ENCODE data around the gene UBE2M.
"Not testable (repeated sequence)": the region's sequence is repeated elsewhere in the genome, so short reads cannot be mapped to it uniquely, and the experiment has no call there.

Gene UBE2M

DNA sequence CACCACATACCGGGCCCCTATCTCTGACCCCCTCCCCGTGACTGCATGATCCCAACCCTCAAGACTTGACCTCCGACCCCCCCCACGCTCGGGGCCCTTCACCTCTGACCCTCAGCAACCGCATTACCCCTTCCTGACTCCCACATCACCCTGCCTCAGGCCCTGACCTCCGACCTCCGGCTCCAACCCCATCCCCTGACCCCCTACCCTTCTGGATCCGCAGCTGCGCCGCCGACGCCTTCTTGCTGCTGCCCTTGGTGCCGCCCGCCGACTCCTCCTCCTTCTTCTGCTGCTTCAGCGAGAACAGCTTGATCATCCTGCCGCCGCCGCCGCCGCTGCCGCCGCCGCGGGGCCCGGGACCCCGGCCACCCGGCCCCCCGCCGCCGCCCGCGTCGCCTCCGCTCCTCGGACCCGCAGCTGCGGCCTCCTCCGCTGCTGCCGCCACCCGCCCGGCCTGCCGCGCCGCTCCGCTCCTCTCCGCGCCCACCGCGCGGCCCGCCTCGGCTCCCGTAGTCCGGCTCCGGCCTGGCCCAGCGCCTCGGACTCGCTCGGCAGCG is at the start of gene UBE2M:
Gene UBE2M, minus strand, starts transcription at position 546 of the 557 bp plus-strand sequence. Its CDS starts 230 bp downstream, at position 316.
- TF ChIP-seq ZFX (IDR thresholded peaks at IDR 0.05; ENCODE audit: borderline replicate concordance) = no peak
- TF ChIP-seq, protein P1, sequence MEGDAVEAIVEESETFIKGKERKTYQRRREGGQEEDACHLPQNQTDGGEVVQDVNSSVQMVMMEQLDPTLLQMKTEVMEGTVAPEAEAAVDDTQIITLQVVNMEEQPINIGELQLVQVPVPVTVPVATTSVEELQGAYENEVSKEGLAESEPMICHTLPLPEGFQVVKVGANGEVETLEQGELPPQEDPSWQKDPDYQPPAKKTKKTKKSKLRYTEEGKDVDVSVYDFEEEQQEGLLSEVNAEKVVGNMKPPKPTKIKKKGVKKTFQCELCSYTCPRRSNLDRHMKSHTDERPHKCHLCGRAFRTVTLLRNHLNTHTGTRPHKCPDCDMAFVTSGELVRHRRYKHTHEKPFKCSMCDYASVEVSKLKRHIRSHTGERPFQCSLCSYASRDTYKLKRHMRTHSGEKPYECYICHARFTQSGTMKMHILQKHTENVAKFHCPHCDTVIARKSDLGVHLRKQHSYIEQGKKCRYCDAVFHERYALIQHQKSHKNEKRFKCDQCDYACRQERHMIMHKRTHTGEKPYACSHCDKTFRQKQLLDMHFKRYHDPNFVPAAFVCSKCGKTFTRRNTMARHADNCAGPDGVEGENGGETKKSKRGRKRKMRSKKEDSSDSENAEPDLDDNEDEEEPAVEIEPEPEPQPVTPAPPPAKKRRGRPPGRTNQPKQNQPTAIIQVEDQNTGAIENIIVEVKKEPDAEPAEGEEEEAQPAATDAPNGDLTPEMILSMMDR (IDR thresholded peaks at IDR 0.05) = no peak

DNA sequence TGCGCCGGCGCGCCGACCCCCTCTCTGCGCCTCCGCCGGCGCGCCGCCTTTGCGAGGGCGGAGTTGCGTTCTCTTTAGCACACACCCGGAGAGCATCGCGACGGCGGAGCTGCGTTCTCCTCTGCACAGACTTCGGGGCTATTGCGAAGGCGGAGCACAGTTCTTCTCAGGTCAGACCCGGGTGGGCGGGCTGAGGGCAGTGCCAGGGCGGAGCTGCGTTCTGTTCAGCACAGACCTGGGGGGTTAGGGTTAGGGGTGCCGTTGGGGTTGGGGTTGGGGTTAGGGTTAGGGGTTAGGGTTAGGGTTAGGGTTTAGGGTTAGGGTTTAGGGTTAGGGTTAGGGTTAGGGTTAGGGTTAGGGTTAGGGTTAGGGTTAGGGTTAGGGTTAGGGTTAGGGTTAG is 48.8 kb upstream of the UBE2M start:
- H3K27ac ChIP-seq = not testable (repeated sequence)

More for the DNA sequence above, at the start of gene UBE2M:
- H3K27ac ChIP-seq = peak within 1 kb of the TSS; percentile 99

DNA sequence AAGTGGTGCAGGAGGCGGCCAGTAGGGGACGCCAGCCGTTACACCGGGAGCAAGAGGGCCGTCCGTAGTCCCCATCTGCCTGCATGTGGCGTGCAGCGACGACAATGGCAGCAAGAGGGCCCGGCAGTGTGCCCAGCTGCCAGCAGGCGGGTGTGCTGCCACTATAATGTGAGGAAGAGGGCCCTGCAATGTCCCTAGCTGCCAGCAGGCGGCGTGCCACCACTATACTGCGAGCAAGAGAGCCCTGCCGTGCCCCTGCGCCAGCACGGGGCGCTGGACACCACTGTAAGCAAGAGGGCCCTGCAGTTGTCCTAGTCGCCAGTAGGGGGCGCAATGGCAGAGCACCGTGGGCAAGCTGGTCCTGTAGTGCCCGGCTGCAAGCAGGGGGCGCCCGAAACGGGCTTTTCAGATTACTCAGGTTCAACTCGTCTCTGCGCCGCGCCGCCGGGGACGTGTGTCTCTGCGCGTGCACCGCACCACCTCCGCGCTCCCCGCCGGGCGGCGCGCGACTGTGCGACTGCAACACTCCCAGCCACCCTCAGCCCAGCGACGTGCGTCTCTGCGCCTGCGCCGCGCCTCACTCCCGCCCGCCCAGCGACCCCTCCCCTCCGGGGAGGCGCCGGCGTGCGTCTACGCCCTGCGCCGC is 48.0 kb upstream of the UBE2M start:
- H3K27ac ChIP-seq = not testable (repeated sequence)
- TF ChIP-seq, protein P1 (IDR thresholded peaks at IDR 0.05) = peak; percentile 54

DNA sequence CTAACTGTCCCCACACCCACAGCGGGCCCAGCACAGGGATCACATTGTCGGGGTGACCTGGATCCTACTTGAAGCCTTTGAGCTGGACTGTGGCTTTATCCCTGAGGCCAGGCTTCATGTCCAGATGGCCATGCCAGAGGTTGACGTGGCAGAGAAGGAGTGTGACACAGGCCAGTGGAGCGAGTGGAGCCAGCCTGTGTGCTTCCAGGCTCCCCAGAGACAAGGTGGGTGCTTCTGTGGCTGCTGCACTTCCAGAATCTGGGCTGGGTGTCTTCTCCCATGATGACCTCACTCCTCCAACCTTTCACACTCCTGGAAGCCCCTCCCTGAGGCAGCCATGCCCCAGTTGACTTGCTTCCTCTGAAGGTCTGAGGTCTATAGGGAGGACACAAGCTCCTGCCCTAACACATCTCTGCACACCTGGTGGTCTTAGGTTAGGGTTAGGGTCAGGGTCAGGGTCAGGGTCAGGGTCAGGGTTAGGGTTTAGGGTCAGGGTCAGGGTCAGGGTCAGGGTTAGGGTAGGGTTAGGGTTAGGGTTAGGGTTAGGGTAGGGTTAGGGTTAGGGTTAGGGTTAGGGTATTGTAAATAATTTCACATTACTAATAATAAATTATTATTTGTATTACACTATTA is 27.8 kb upstream of the UBE2M start:
- no peak for TF ChIP-seq ZFX (IDR thresholded peaks at IDR 0.05; ENCODE audit: borderline replicate concordance)
- TF ChIP-seq, protein P1 (IDR thresholded peaks at IDR 0.05) = no peak
- H3K27ac ChIP-seq = no peak overlapping the region

DNA sequence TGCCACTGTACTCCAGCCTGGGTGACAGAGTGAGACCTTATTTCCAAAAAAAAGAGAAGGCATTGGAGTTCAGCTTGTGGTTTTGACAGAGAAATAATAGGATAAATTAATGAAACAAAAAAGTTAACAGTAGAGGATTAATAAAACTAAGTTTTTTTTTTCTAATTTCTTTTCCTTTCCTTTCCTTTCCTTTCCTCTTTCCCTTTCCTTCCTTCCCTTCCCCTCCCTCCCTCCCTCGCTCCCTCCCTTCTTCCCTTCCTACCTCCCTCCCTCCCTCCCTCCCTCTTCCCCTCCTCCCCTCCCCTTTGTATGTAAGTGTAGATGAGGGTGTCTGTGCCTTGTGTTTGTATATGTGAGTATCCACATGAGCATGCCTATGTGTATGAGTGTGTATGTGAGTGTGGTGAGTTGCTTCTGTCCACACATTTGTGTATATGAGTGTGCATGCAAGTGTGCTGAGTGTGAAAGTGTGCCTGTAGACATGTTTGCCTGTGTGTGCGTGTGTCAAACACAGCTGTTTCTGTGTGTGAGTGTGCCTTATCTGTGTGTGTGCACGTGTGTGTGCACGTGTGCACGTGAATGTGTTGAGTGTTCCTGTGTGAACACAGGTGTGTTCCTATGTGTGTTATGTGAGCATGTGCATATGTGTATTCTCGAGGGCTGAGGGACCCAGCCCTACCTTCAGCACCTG is 27.2 kb upstream of the UBE2M start:
- H3K27ac ChIP-seq = no peak overlapping the region
- TF ChIP-seq, protein P1 (IDR thresholded peaks at IDR 0.05) = no peak
- no peak for TF ChIP-seq ZFX (IDR thresholded peaks at IDR 0.05; ENCODE audit: borderline replicate concordance)

DNA sequence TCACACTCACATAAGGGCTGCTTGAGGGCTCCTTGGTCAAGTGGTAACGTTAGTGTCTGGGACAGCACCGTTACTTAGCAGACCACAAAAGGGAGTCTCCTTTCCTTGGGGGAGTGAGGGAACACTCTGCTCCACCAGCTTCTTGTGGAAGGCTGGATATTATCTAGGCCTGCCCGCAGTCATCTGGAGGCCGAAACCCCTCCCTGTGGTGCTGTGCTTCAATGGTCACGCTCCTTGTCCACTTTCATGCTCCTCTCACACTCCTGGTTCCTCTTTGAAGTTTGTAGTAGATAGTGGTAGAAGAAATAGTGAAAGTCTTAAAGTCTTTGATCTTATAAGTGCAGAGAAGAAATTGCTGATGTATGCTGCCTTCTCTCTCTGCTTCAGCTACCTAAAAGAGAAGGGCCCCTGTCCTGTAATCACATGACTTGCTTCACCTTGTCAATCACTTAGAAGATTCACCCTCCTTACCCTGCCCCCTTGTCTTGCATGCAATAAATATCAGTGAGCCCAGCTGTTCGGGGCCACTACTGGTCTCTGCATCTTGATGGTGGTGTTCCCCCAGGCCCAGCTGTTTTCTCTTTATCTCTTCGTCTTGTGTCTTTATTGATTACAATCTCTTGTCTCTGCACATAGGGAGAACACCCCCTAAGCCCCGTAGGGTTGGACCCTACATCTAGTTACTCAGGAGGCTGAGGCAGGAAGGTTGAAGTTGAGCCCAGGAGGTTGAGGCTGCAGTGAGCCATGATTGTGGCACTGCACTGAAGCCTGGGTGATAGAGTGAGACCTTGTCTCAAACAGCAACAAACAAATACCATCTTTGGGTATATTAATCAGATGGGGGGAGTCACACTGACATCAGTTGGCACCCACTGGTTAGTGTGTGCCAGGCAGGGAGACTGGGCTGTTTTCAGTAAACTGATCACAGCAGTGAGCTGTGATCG is 26.4 kb upstream of the UBE2M start:
- H3K27ac ChIP-seq = no peak overlapping the region
- no peak for TF ChIP-seq ZFX (IDR thresholded peaks at IDR 0.05; ENCODE audit: borderline replicate concordance)
- TF ChIP-seq, protein P1 (IDR thresholded peaks at IDR 0.05) = no peak

DNA sequence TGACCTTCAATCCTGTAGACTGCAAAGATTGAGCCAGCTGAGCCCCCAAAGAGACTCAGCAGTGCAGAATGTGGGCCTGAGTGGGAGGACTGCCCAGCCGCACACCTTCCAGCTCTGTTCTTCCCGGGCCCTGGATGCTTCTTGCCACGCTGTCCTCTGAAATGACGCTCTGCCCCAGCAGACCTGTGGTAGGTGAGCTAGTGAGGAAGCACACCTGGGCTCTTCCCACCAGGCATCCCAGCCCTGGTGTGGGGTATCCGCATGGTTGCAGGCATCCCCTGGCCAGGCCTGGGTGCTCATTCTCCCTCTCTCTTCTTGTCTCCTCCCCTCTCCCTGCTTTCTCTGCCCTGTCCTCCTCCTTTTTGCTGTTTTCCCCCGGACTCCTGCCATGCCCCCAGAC is 24.6 kb upstream of the UBE2M start:
- TF ChIP-seq ZFX (IDR thresholded peaks at IDR 0.05; ENCODE audit: borderline replicate concordance) = no peak
- TF ChIP-seq, protein P1 (IDR thresholded peaks at IDR 0.05) = no peak
- H3K27ac ChIP-seq = no peak overlapping the region
